Omental fat pad (tissue), 4 donors: ENCODE measurements around the gene PEX5. TPM values are rescaled to one million over a fixed set of nuclear protein-coding genes. Genes with fewer than 3 reads are reported as not detected.
"Not testable (repeated sequence)": the region's sequence is repeated elsewhere in the genome, so short reads cannot be mapped to it uniquely, and the experiment has no call there.

Source experiments
- ATAC-seq: fragments of 150-250 bp; one replicate; pipeline ENCODE4 v1.9.1; 2016; ENCODE audit warnings: mild to moderate bottlenecking, moderate library complexity; ENCODE audit not compliant: low FRiP score
- DNase-seq: peaks from one replicate; pipeline ENCODE4 v3.0.0-alpha.2; 2019; ENCODE audit warnings: low spot score
- CTCF ChIP-seq, 3 donors: fragments of 450-650 bp; IDR thresholded peaks; one replicate each; pipeline ENCODE4 v1.5.1; 2016 to 2017; ENCODE audit warnings: antibody characterized with exemption in 3 of 3, mild to moderate bottlenecking in 3 of 3, moderate library complexity in 2 of 3
- total RNA-seq, 4 donors: library from RNA; depleted of rRNA; stranded (reverse); fragments of >200 nt; gene quantifications; one replicate each; pipeline ENCODE4 v1.1.0, GENCODE V29; 2016

Gene PEX5
- total RNA-seq, 4 donors from 2014 or later, result 33.1 to 116 (median 91.6) TPM

GRCh38 chr12:7176595-7176994, 12.9 kb upstream of the PEX5 start:
- no peak for TF ChIP-seq CTCF (IDR thresholded peaks at IDR 0.05)
- no peak for DNase-seq
- no peak for ATAC-seq

GRCh38 chr12:7178481-7178880, 11.0 kb upstream of the PEX5 start:
- ATAC-seq, result no peak
- no peak for DNase-seq
- TF ChIP-seq CTCF (IDR thresholded peaks at IDR 0.05), result no peak

- no peak for ATAC-seq
- TF ChIP-seq CTCF (IDR thresholded peaks at IDR 0.05), result no peak
- DNase-seq, result no peak
These were observed 8.8 kb upstream of the PEX5 start for GRCh38 chr12:7180685-7181084.

GRCh38 chr12:7186058-7186457, 3.4 kb upstream of the PEX5 start:
- not testable (repeated sequence) for ATAC-seq, DNase-seq

GRCh38 chr12:7188562-7189397, 706 bp upstream of the PEX5 start:
- TF ChIP-seq CTCF (IDR thresholded peaks at IDR 0.05), result peak in 1 of 3 donors; percentile 53

GRCh38 chr12:7190268-7191055, 976 bp downstream of the PEX5 start:
- ATAC-seq (peak; percentile 17), DNase-seq (no peak)
- TF ChIP-seq CTCF (IDR thresholded peaks at IDR 0.05), result no peak

More at GRCh38 chr12:7188562-7189397, 706 bp upstream of the PEX5 start:
- peak; percentile 52 for DNase-seq
- peak; percentile 83 for ATAC-seq

- no peak for DNase-seq
- no peak for ATAC-seq
- no peak for TF ChIP-seq CTCF (IDR thresholded peaks at IDR 0.05)
These were observed 4.2 kb downstream of the PEX5 start for GRCh38 chr12:7193674-7194073.
